Neutrophil (primary cell): Measurements from ENCODE around the gene CPSF3.

Experiments
- H3K27ac ChIP-seq: fragments of 200-600 bp; sonication (generic); 2 replicates; pipeline ENCODE4 v1.5.1; 2016; ENCODE audit warnings: mild to moderate bottlenecking, moderate library complexity
- H3K27me3 ChIP-seq: fragments of 200-600 bp; sonication (generic); 2 replicates; pipeline ENCODE4 v1.6.0; 2016; ENCODE audit warnings: mild to moderate bottlenecking
- H3K36me3 ChIP-seq: fragments of 200-600 bp; sonication (generic); 2 replicates; pipeline ENCODE4 v1.5.1; 2017
- H3K4me1 ChIP-seq, 2 experiments: fragments of 200-600 bp in 1 of 2; sonication (generic) in 1 of 2; 1 replicate in 1 of 2; 2 replicates in 1 of 2; pipeline versions ENCODE4 v1.5.1 to v1.6.1; 2013 to 2016; ENCODE audit warnings: low read depth in 1 of 2, low read length in 1 of 2, mild to moderate bottlenecking in 1 of 2, moderate library complexity in 1 of 2; ENCODE audit not compliant: control insufficient read depth in 1 of 2, insufficient read depth in 1 of 2
- H3K4me3 ChIP-seq, 2 experiments: fragments of 200-600 bp in 1 of 2; sonication (generic) in 1 of 2; 1 replicate in 1 of 2; 2 replicates in 1 of 2; pipeline ENCODE4 v1.5.1; 2013 to 2016; ENCODE audit warnings: low read depth in 1 of 2, low read length in 1 of 2, mild to moderate bottlenecking in 1 of 2, moderate library complexity in 1 of 2
- H3K9me3 ChIP-seq: fragments of 200-600 bp; sonication (generic); 2 replicates; pipeline ENCODE4 v1.5.1; 2016
- CTCF ChIP-seq: fragments of 200-600 bp; sonication (generic); IDR thresholded peaks from 2 replicates; pipeline ENCODE4 v1.5.1; 2016; ENCODE audit warnings: antibody characterized with exemption

Gene CPSF3

GRCh38 chr2:9463698-9464034 is 40.2 kb downstream of the CPSF3 start:
- no peak for TF ChIP-seq CTCF
- H3K4me1 ChIP-seq = peaks cover 10 to 11% of the 10 kb centered on the region in 2 experiments
- no peaks in the 10 kb centered on the region for H3K9me3 ChIP-seq
- peak overlapping the region; percentile 46 for H3K27ac ChIP-seq
- H3K36me3 ChIP-seq = peaks cover 16% of the 10 kb centered on the region
- no peaks in the 10 kb centered on the region for H3K27me3 ChIP-seq
- peak overlapping the region in 1 of 2 experiments; percentile 5 for H3K4me3 ChIP-seq

GRCh38 chr2:9465170-9465569 is 41.7 kb downstream of the CPSF3 start:
- Histone ChIP-seq H3K9me3 (no peaks in the 10 kb centered on the region), H3K4me1 (peaks cover 11 to 15% of the 10 kb centered on the region in 2 experiments), H3K27me3 (no peaks in the 10 kb centered on the region), H3K27ac (no peak overlapping the region), H3K36me3 (peaks cover 19% of the 10 kb centered on the region), H3K4me3 (no peak overlapping the region)
- no peak for TF ChIP-seq CTCF

GRCh38 chr2:9466147-9466683 is 42.8 kb downstream of the CPSF3 start:
- no peak for TF ChIP-seq CTCF
- Histone ChIP-seq H3K27me3 (no peaks in the 10 kb centered on the region), H3K9me3 (no peaks in the 10 kb centered on the region), H3K27ac (no peak overlapping the region), H3K4me1 (peaks cover 16 to 20% of the 10 kb centered on the region in 2 experiments), H3K36me3 (peaks cover 12% of the 10 kb centered on the region), H3K4me3 (no peak overlapping the region)

- no peak for TF ChIP-seq CTCF
These were observed 44.2 kb downstream of the CPSF3 start for GRCh38 chr2:9467687-9468086.

GRCh38 chr2:9471206-9471605 is 47.8 kb downstream of the CPSF3 start:
- Histone ChIP-seq H3K9me3 (no peaks in the 10 kb centered on the region), H3K27ac (no peak overlapping the region), H3K4me3 (no peak overlapping the region), H3K27me3 (no peaks in the 10 kb centered on the region), H3K36me3 (peaks cover 11% of the 10 kb centered on the region), H3K4me1 (peaks cover 28 to 30% of the 10 kb centered on the region in 2 experiments)
- TF ChIP-seq CTCF = no peak

More at GRCh38 chr2:9467687-9468086, 44.2 kb downstream of the CPSF3 start:
- H3K9me3 ChIP-seq = no peaks in the 10 kb centered on the region
- H3K4me1 ChIP-seq = peaks cover 16 to 20% of the 10 kb centered on the region in 2 experiments
- H3K36me3 ChIP-seq = peaks cover 11% of the 10 kb centered on the region
- H3K27me3 ChIP-seq = no peaks in the 10 kb centered on the region
- H3K27ac ChIP-seq = no peak overlapping the region
- no peak overlapping the region for H3K4me3 ChIP-seq
